ENCODE results near the gene CPLX1.

- TF ChIP-seq SP1 (IDR thresholded peaks at IDR 0.05; ENCODE audit: low read depth) (no peak), YY1 (IDR thresholded peaks at IDR 0.05; ENCODE audit: extremely low read depth, insufficient replicate concordance, low read depth, low read length) (no peak), EZH2 (IDR thresholded peaks at IDR 0.05) (no peak)
- TF ChIP-seq, protein P1, sequence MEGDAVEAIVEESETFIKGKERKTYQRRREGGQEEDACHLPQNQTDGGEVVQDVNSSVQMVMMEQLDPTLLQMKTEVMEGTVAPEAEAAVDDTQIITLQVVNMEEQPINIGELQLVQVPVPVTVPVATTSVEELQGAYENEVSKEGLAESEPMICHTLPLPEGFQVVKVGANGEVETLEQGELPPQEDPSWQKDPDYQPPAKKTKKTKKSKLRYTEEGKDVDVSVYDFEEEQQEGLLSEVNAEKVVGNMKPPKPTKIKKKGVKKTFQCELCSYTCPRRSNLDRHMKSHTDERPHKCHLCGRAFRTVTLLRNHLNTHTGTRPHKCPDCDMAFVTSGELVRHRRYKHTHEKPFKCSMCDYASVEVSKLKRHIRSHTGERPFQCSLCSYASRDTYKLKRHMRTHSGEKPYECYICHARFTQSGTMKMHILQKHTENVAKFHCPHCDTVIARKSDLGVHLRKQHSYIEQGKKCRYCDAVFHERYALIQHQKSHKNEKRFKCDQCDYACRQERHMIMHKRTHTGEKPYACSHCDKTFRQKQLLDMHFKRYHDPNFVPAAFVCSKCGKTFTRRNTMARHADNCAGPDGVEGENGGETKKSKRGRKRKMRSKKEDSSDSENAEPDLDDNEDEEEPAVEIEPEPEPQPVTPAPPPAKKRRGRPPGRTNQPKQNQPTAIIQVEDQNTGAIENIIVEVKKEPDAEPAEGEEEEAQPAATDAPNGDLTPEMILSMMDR (IDR thresholded peaks at IDR 0.05 in 2 of 3, conservative IDR thresholded peaks at IDR 0.05 in 1 of 3; ENCODE audit: borderline replicate concordance in 1 of 3, insufficient read depth in 1 of 3, low read depth in 2 of 3, low read length in 2 of 3) = no peak
Observed at GRCh38 chr4:780716-781492, 45.0 kb downstream of the CPLX1 start.
